Stimulated activated CD8-positive, alpha-beta memory T cell treated with anti-CD3 and anti-CD28 coated beads, Interleukin-12 subunit alpha, Interleukin-12 subunit beta, amount 100 ng/mL, for 1 hour (primary cell): Measurements from ENCODE around the gene SDHA.
"Not testable (repeated sequence)": the region's sequence is repeated elsewhere in the genome, so short reads cannot be mapped to it uniquely, and the experiment has no call there.

Source experiments
- DNase-seq: peaks from one replicate; pipeline ENCODE4 v3.0.0-alpha.2; 2020; ENCODE audit warnings: low read depth

The SDHA gene

DNA sequence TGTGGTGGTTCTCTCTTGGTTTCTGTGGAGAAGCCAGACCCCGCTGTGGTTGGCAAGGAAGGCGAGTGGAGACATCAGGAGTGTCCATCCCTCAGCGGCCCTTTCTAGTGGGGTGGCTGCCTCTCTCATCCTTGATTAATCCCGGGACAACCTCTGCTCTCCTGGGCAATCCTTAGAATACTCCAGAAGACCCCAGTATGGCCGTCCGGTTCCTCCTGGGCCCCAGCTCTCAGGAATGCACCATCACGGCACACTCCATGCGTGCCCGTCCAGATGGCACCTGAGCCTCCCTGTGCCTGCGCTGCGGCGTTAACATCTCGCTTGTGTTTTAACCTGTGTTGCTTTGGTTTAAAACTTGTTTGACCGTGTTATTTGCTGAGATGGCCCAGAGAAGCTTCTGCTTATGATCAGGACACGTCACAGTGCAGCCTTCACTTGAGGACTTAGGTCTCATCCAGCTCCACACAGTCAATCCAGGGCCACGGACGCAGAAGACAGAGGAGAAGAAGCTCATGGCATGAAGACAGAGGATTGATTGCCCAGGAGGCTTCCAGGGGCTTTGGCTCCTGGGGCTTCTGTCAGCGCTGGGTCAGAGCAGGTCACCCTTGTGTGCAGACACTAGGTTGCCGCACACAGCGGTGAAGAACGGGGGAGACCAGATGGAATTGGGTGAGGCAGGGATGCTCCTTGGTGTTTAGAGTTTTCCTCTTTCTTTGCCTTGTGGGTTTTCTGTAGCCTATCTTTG is 82.7 kb downstream of the SDHA start:
- DNase-seq = not testable (repeated sequence)

DNA sequence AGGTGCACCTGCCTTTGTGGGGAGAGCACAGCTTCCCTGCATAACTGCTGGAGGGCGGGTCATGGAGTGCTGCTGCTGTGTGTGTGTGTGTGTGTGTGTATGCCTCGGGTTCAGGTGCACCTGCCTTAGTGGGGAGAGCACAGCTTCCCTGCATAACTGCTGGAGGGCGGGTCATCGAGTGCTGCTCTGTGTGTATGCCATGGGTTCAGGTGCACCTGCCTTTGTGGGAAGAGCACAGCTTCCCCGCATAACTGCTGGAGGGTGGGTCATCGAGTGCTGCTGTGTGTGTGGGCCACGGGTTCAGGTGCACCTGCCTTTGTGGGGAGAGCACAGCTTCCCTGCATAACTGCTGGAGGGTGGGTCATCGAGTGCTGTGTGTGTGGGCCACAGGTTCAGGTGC is 84.3 kb downstream of the SDHA start:
- DNase-seq = not testable (repeated sequence)

DNA sequence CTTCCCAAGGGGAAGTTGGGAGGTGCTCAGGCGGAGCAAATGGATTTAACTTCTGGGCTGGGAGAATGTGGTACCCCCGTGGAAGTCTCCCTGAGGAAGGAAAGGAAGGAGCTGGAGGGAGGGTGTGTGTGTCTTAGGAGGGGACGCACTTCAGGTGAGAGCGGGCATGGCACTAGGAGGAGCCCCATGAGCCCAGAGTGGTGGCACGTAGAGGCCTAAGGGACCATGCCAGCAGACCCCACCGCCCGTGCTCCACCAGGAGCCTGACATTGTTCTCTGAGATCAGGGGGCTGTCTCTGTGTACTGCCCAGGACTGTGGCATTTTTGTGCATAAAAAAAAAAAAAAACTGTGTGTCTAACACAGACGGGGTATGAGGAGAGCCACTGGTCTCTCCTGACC is 84.8 kb downstream of the SDHA start:
- DNase-seq = no peak

DNA sequence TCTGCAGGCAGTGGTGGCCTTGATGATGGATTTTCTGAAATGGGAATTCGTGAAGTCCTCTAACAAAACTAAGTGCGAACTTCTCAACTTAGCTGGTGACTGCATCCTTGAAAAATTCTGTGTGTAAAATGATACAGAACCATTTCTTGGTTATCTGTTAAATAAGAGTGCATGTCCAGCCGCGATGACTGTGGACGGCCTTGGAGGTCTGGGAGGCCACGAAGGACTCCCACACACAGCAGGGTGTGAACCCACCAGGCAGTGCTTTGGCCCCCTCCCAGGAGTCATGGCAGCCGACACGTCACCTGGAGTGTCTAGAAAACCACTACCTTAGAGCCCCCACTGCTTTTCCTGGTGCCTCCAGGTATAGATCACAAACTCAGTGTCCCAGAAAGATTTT is 85.6 kb downstream of the SDHA start:
- DNase-seq = not testable (repeated sequence)

DNA sequence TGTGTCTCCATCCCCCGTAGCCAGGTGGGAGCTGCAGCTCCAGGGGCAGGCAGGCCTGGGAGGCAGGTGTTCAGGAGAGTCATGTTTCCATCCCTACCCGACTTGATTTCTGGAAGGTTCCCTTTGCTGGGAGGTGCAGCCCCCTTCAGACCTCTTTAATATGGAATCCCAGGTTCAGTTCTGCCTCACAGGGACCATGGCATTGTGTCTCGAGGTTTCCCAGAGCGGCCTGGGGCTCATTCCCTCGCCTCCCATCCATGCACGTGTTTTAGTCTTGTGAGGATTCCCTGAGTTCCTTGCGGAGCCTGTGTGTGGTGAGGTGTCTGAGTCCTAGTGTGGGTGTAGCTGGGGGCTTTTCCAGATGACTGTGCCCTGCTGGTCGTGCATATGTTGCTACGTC is 86.9 kb downstream of the SDHA start:
- DNase-seq = no peak

DNA sequence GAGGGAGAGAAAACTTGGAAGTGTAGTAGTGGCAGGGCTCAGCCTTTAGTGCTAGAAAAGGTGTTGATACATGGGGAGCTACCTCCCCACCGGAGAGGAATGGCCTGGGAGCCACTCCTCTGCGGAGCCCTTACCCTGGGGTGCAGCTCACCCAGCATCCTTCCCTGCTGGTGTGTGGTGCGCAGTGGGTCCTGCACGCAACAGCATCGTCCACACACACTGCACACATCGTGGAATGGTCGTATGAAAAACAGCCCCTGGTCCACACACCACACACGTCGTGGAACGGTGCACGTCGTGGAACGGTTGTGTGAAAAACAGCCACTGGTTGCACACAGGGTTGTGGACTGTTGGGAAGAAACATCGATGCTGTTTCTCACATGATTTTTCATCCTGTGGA is 87.3 kb downstream of the SDHA start:
- no peak for DNase-seq

DNA sequence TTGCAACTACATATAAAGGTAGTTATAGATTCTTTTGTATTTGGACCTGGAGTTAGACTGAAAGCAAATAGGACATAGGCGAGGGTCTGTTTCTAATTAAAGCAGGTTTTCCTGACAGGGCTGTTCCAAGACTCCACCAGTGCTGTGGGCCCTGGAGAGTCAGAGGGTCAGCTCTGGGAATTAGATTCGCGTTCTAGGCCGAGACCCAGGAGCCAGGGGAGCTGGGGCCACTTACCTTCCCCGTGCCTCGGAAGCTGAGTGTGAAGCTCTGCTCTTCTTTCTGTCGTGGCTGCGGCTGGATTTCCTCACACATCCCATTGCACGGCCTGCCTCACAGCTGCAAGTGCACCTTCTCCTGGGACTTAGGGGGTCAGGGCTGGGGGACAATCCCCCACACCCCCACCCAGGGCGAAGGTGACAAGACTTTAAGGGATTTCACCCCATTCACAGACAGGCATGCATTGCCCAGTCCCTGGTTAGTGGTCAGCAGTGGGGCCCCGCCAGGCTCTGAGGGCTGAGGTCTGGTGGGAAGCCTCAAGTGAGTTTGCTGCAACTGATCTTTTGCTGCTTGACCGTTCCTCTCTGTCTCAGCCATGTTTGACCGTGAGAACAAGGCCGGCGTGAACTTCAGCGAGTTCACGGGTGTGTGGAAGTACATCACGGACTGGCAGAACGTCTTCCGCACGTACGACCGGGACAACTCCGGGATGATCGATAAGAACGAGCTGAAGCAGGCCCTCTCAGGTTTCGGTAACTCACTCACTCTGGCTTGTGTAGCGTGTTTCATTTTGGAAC is 88.1 kb downstream of the SDHA start:
- DNase-seq = no peak
